Measurements from ENCODE around the gene DSCAML1.

DNA sequence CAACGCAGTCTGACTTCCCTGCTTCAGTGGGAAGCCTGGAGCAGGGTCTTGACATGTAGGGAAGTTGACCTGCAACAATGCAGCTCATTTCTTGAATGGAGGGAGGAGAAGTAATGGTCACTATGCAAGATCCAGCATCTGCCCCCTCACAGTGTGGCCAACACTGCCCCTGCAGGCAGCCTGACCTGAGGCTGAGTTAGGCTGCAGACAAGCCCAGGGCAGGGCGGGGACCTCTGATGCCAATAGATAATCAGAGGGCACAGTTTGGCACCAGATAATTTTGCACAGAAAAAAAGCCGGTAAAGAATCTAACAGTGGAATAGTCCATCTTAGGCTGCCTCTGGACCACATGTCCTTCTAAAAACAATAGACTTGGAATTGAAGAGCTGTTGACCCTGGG, 182.3 kb downstream of the DSCAML1 start:
- TF ChIP-seq POLR2AphosphoS5 (IDR thresholded peaks at IDR 0.05; ENCODE audit: low read depth, low read length) (no peak), YY1 (IDR thresholded peaks at IDR 0.05; ENCODE audit: extremely low read depth, insufficient replicate concordance, low read depth, low read length) (no peak), SP1 (IDR thresholded peaks at IDR 0.05; ENCODE audit: low read depth) (no peak), POLR2A (IDR thresholded peaks at IDR 0.05; ENCODE audit: borderline replicate concordance, extremely low read depth, insufficient read depth, insufficient read length) (no peak)
- TF ChIP-seq, protein P1, sequence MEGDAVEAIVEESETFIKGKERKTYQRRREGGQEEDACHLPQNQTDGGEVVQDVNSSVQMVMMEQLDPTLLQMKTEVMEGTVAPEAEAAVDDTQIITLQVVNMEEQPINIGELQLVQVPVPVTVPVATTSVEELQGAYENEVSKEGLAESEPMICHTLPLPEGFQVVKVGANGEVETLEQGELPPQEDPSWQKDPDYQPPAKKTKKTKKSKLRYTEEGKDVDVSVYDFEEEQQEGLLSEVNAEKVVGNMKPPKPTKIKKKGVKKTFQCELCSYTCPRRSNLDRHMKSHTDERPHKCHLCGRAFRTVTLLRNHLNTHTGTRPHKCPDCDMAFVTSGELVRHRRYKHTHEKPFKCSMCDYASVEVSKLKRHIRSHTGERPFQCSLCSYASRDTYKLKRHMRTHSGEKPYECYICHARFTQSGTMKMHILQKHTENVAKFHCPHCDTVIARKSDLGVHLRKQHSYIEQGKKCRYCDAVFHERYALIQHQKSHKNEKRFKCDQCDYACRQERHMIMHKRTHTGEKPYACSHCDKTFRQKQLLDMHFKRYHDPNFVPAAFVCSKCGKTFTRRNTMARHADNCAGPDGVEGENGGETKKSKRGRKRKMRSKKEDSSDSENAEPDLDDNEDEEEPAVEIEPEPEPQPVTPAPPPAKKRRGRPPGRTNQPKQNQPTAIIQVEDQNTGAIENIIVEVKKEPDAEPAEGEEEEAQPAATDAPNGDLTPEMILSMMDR (IDR thresholded peaks at IDR 0.05 in 2 of 3, conservative IDR thresholded peaks at IDR 0.05 in 1 of 3; ENCODE audit: borderline replicate concordance in 1 of 3, insufficient read depth in 1 of 3, low read depth in 2 of 3, low read length in 2 of 3), result peak in 2 of 3 experiments; percentile 31 to 41; a peak in 3 of 6 replicates

Data from HCT116 (cell line).